BJ (cell line): Measurements from ENCODE around the gene ANO7. TPM values are rescaled to one million over a fixed set of nuclear protein-coding genes. Genes with fewer than 3 reads are reported as not detected.

Source experiments
- CTCF ChIA-PET: fragments of 350-600 bp; formaldehyde crosslinking; extraction: SDS; loops from one replicate; lab custom pipeline; 2021; ENCODE audit warnings: antibody characterized with exemption, inconsistent platforms; lab: Yijun Ruan, JAX
- POLR2A ChIA-PET: fragments of 300-600 bp; sonication (Branson Sonifier 250); formaldehyde crosslinking; extraction: SDS; loops from one replicate; lab custom pipeline; 2021; ENCODE audit warnings: antibody characterized with exemption; lab: Charles Lee
- DNase-seq: peaks from one replicate; pipeline ENCODE4 v3.0.0-alpha.2; 2011; ENCODE audit warnings: low read depth
- H3K27me3 ChIP-seq: 2 replicates; pipeline ENCODE4 v1.6.0; 2011; ENCODE audit warnings: low read length; ENCODE audit not compliant: control insufficient read depth, insufficient read depth
- H3K36me3 ChIP-seq: 2 replicates; pipeline ENCODE4 v1.5.1; 2011; ENCODE audit warnings: low read length; ENCODE audit not compliant: control insufficient read depth, insufficient read depth
- H3K4me3 ChIP-seq: 2 replicates; pipeline ENCODE4 v1.5.1; 2011; ENCODE audit warnings: low read depth, mild to moderate bottlenecking, control low read depth, low read length
- CTCF ChIP-seq: IDR thresholded peaks from 2 replicates; pipeline ENCODE4 v1.5.1; 2011; ENCODE audit warnings: low read depth, mild to moderate bottlenecking, control low read depth, inconsistent platforms, low read length, moderate library complexity; ENCODE audit not compliant: insufficient read depth
- polyA plus RNA-seq: library from polyadenylated mRNA; depleted of rRNA; stranded (reverse); fragments of >200 nt; gene quantifications from 2 replicates; pipeline ENCODE4 v1.2.3, GENCODE V29; 2011

The ANO7 gene
- polyA plus RNA-seq, 1 experiment: 0.74 TPM

DNA sequence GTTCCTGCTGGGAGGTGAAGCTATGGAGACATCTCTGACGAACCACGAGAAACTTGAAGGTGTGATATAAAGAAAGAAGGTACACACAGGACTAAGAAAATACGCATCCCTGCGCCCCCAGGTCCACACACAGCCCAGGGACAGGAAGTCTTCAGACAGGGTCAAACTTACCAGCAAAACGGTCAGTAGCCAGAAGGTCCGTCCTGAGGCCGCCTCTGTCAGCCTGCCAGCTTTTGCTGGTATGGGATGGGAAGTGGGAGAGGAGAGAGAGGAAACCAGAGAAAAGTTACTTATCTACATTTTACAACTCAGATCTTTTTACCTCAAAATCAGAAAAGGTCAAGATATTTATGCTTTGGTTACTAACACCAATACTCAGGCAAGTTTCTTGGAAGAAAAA lies 79.8 kb downstream of the ANO7 start:
- H3K27me3 ChIP-seq: no peaks in the 10 kb centered on the region
- H3K36me3 ChIP-seq: peaks cover 30% of the 10 kb centered on the region
- no peak for TF ChIP-seq CTCF
- no peak for DNase-seq
- no peak overlapping the region for H3K4me3 ChIP-seq
- POLR2A ChIA-PET: no interaction called here
- CTCF ChIA-PET: interaction anchor here (0.5 to 1.5 kb wide), 5 partner anchors 8 to 417 kb away, joined by 3 to 4 read pairs (median 4); no protein-coding TSS in a partner anchor

DNA sequence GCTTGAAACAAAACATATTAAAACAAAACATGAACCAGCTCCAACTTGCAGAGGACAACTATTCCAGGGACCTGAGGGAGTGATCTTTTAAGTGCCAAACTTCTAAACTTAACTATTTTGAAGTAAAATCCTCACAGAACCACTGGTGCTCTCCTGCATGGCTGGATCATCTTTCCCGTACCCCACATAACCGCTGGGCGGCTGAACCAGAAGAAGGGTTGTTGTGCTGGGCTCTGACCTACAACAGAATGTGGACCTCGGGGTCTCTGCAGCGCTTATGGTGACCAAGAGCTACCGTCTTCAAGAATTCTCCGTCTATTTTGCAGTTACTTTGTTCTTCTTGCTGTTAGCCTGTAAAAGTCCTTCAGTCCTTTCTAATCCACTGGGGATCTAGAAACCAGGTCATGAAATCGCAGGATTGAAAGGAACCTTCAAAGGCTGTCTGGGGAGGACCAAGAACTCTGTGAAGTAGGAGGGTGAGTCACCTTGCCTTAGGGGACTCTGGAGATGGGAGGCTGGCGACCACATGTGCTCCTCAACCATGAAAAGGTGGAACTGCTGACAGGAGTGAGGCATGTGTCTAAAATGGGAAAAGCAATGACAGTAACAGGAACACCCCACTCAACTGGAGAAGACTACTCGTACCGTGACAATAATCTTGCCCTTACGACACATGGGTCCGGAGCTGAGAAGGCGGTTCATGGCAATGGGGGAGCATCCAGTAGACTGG lies 80.4 kb downstream of the ANO7 start:
- POLR2A ChIA-PET: no interaction called here
- H3K27me3 ChIP-seq: no peaks in the 10 kb centered on the region
- CTCF ChIA-PET: interaction anchor here (0.5 to 1.5 kb wide), 6 partner anchors 9 to 417 kb away, joined by 3 to 4 read pairs (median 4); no protein-coding TSS in a partner anchor
- TF ChIP-seq CTCF: peak; percentile 15; the same call in 1 of the 2 replicates
- peak; percentile 55 for DNase-seq
- no peak overlapping the region for H3K4me3 ChIP-seq
- H3K36me3 ChIP-seq: peaks cover 26% of the 10 kb centered on the region

DNA sequence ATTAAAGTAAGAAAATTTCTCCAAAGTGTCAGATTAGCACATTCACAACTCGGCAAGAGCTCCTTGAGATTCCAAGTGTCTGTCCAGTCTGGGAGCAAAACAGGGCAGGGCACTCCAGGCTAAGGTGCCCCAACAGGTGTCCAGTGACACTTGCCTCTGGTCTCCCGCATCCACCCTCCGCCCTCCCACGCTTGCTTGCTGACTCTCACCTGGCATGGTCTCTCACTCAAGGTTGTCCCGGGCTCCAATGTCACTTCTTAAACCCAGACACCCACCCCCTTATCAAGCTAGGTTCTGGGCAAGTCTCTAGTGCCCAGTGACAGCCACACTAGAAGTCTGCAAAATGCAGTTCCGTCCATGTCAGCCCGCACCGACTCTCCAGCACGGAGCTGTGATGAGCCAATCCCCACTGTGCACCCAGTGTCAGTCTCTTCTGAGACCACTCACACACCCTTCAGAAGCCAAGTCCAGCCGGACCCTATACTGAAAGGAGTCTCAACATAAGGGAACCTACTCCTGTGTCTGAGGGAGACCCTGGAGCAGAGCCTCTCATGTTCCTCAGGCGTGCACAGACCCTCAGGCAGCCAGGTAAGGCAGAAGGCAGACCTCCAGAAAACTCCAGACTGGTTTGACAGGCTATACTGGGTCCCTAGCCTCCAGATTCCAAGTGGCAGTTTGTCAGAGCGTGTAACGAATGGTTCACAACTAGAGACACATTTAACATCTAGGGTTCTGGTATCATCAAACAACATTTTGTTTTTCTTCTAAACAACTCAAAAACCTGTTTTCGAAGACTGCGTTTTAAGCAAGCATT lies 81.4 kb downstream of the ANO7 start:
- Histone ChIP-seq H3K27me3 (no peaks in the 10 kb centered on the region), H3K36me3 (peaks cover 19% of the 10 kb centered on the region), H3K4me3 (peak overlapping the region; percentile 73)
- no peak for TF ChIP-seq CTCF
- no peak for DNase-seq
- POLR2A ChIA-PET: no interaction called here
- CTCF ChIA-PET: interaction anchor here (1.3 kb wide), 1 partner anchor 122 kb away, joined by 4 read pairs; no protein-coding TSS in a partner anchor

- ChIA-PET POLR2A (no interaction called here), CTCF (interaction anchor here (1.2 kb wide), 1 partner anchor 16 kb away, joined by 3 read pairs; no protein-coding TSS in a partner anchor)
- no peak for TF ChIP-seq CTCF
- H3K27me3 ChIP-seq: no peaks in the 10 kb centered on the region
- peak overlapping the region; percentile 73 for H3K4me3 ChIP-seq
- no peak for DNase-seq
- peaks cover 15% of the 10 kb centered on the region for H3K36me3 ChIP-seq
Observed at GRCh38 chr2:241270531-241270930, 82.1 kb downstream of the ANO7 start.
